ENCODE measurements around the gene SECTM1.

- TF ChIP-seq POLR2AphosphoS5 (IDR thresholded peaks at IDR 0.05; ENCODE audit: low read depth) (no peak), CTCF (conservative IDR thresholded peaks at IDR 0.05; ENCODE audit: low read depth in 2 of 2) (no peak), NANOG (IDR thresholded peaks at IDR 0.05; ENCODE audit: borderline replicate concordance) (no peak), EZH2 (IDR thresholded peaks at IDR 0.05; ENCODE audit: low read depth, unreplicated experiment) (no peak), EZH2phosphoT487 (IDR thresholded peaks at IDR 0.05; ENCODE audit: unreplicated experiment) (no peak), REST (IDR thresholded peaks at IDR 0.05; ENCODE audit: unreplicated experiment) (no peak), JUNB (IDR thresholded peaks at IDR 0.05; ENCODE audit: unreplicated experiment) (no peak), ETS1 (IDR thresholded peaks at IDR 0.05) (no peak)
Measured at GRCh38 chr17:82318772-82319606, 14.6 kb downstream of the SECTM1 start.
